Breast epithelium (tissue), 3 donors: ENCODE data around the gene RGS3.

ENCODE experiments used
- CTCF ChIP-seq, 3 donors: fragments of 450-650 bp; IDR thresholded peaks; one replicate each; pipeline ENCODE4 v1.5.1; 2016 to 2017; ENCODE audit warnings: antibody characterized with exemption in 3 of 3, mild to moderate bottlenecking in 3 of 3, moderate library complexity in 3 of 3
- POLR2A ChIP-seq: fragments of 450-650 bp; IDR thresholded peaks from one replicate; pipeline ENCODE4 v1.6.1; 2016; ENCODE audit warnings: antibody characterized with exemption, mild to moderate bottlenecking, moderate library complexity
- POLR2AphosphoS5 ChIP-seq, 3 donors: sonication (generic); formaldehyde crosslinking; IDR thresholded peaks; one replicate each; pipeline ENCODE4 v1.6.1; 2017; ENCODE audit warnings: antibody characterized with exemption in 3 of 3

- TF ChIP-seq CTCF (IDR thresholded peaks at IDR 0.05): no peak
- TF ChIP-seq POLR2A: no peak
- TF ChIP-seq POLR2AphosphoS5 (IDR thresholded peaks at IDR 0.05): no peak
Measured at GRCh38 chr9:113488490-113488889, 25.0 kb downstream of the RGS3 start.
